Measurements from ENCODE around the gene RPL26. TPM values are rescaled to one million over a fixed set of nuclear protein-coding genes. Genes with fewer than 3 reads are reported as not detected.
"Not testable (repeated sequence)": the region's sequence is repeated elsewhere in the genome, so short reads cannot be mapped to it uniquely, and the experiment has no call there.

The RPL26 gene
- total RNA-seq, 1 experiment from 2014 or later = 2,622 TPM

- DNase-seq (ENCODE audit: low read depth) = not testable (repeated sequence)
Observed at GRCh38 chr17:8394497-8394896, 11.5 kb upstream of the RPL26 start.

- DNase-seq (ENCODE audit: low read depth) = no peak
Observed at GRCh38 chr17:8393470-8394231, 10.7 kb upstream of the RPL26 start.

GRCh38 chr17:8392674-8393469 is 9.9 kb upstream of the RPL26 start:
- DNase-seq (ENCODE audit: low read depth) = no peak

- no peak for DNase-seq (ENCODE audit: low read depth)
Observed at GRCh38 chr17:8392274-8392673, 9.3 kb upstream of the RPL26 start.

GRCh38 chr17:8391711-8392110 is 8.7 kb upstream of the RPL26 start:
- DNase-seq (ENCODE audit: low read depth) = peak; percentile 75

- no peak for DNase-seq (ENCODE audit: low read depth)
Observed at GRCh38 chr17:8387914-8388651, 5.1 kb upstream of the RPL26 start.

GRCh38 chr17:8386841-8387240 is 3.8 kb upstream of the RPL26 start:
- no peak for DNase-seq (ENCODE audit: low read depth)

- DNase-seq (ENCODE audit: low read depth) = peak; percentile 82
Observed at GRCh38 chr17:8384801-8385378, 1.9 kb upstream of the RPL26 start.

GRCh38 chr17:8382880-8383142 is 182 bp downstream of the RPL26 start:
- no peak for DNase-seq (ENCODE audit: low read depth)

- DNase-seq (ENCODE audit: low read depth) = no peak
Observed at GRCh38 chr17:8382052-8382879, 727 bp downstream of the RPL26 start.

GRCh38 chr17:8380049-8380448 is 2.9 kb downstream of the RPL26 start:
- DNase-seq (ENCODE audit: low read depth) = no peak

- not testable (repeated sequence) for DNase-seq (ENCODE audit: low read depth)
Observed at GRCh38 chr17:8378117-8378516, 4.9 kb downstream of the RPL26 start.

- DNase-seq (ENCODE audit: low read depth) = no peak
Observed at GRCh38 chr17:8377422-8377821, 5.6 kb downstream of the RPL26 start.

- peak; percentile 87 for DNase-seq (ENCODE audit: low read depth)
Observed at GRCh38 chr17:8376271-8377067, 6.5 kb downstream of the RPL26 start, which contains the start of gene KRABD2. TSS of gene KRABD2 (minus strand) at chr17:8376704.

GRCh38 chr17:8375738-8376259 is 7.2 kb downstream of the RPL26 start:
- DNase-seq (ENCODE audit: low read depth) = no peak

GRCh38 chr17:8373856-8374255 is 9.1 kb downstream of the RPL26 start:
- DNase-seq (ENCODE audit: low read depth) = not testable (repeated sequence)

- no peak for DNase-seq (ENCODE audit: low read depth)
Observed at GRCh38 chr17:8372422-8372821, 10.6 kb downstream of the RPL26 start.

GRCh38 chr17:8371786-8372185 is 11.2 kb downstream of the RPL26 start:
- peak; percentile 71 for DNase-seq (ENCODE audit: low read depth)

- no peak for DNase-seq (ENCODE audit: low read depth)
Observed at GRCh38 chr17:8369944-8370343, 13.0 kb downstream of the RPL26 start.

GRCh38 chr17:8368193-8368592 is 14.8 kb downstream of the RPL26 start:
- DNase-seq (ENCODE audit: low read depth) = no peak
